Measurements from ENCODE around the gene ZNF594.

Gene ZNF594

GRCh38 chr17:5200360-5200759 lies 8.7 kb upstream of the ZNF594 start:
- Histone ChIP-seq H3K4me3 (ENCODE audit: low read length, poor library complexity, severe bottlenecking) (no peak overlapping the region), H3K36me3 (ENCODE audit: insufficient read depth, low read length) (no peaks in the 10 kb centered on the region), H2AFZ (ENCODE audit: low read length) (no peak overlapping the region), H3K27me3 (ENCODE audit: insufficient read depth, low read length, poor library complexity, severe bottlenecking) (no peaks in the 10 kb centered on the region), H3K4me1 (ENCODE audit: insufficient read depth, low read length, poor library complexity, severe bottlenecking) (no peaks in the 10 kb centered on the region), H3K4me2 (ENCODE audit: low read depth, low read length, poor library complexity, severe bottlenecking) (no peak overlapping the region), H3K9me3 (ENCODE audit: insufficient read depth, low read depth, low read length) (no peaks in the 10 kb centered on the region), H3K9me2 (replicated peaks; ENCODE audit: low read depth, low read length) (no peaks in the 10 kb centered on the region), H4K20me1 (ENCODE audit: insufficient read depth, low read length, poor library complexity, severe bottlenecking) (no peaks in the 10 kb centered on the region), H3F3A (ENCODE audit: low read depth) (no peaks in the 10 kb centered on the region), H3K79me2 (ENCODE audit: insufficient read depth, low read length) (no peaks in the 10 kb centered on the region), H3K9ac (ENCODE audit: low read depth, low read length, poor library complexity, severe bottlenecking) (no peak overlapping the region)
- TF ChIP-seq CTCF (conservative IDR thresholded peaks at IDR 0.05; ENCODE audit: low read length) (no peak), EZH2phosphoT487 (IDR thresholded peaks at IDR 0.05; ENCODE audit: borderline replicate concordance) (no peak)

- Histone ChIP-seq H3K9me2 (replicated peaks; ENCODE audit: low read depth, low read length) (no peaks in the 10 kb centered on the region), H3K9ac (ENCODE audit: low read depth, low read length, poor library complexity, severe bottlenecking) (no peak overlapping the region), H3K4me2 (ENCODE audit: low read depth, low read length, poor library complexity, severe bottlenecking) (no peak overlapping the region)
Measured at GRCh38 chr17:5198472-5198871, 6.8 kb upstream of the ZNF594 start.

GRCh38 chr17:5194346-5194745 lies 2.7 kb upstream of the ZNF594 start:
- Histone ChIP-seq H3K4me2 (ENCODE audit: low read depth, low read length, poor library complexity, severe bottlenecking) (no peak overlapping the region), H3K27me3 (ENCODE audit: insufficient read depth, low read length, poor library complexity, severe bottlenecking) (no peaks in the 10 kb centered on the region), H3K4me3 (ENCODE audit: low read length, poor library complexity, severe bottlenecking) (no peak overlapping the region), H3K9ac (ENCODE audit: low read depth, low read length, poor library complexity, severe bottlenecking) (no peak overlapping the region), H3F3A (ENCODE audit: low read depth) (no peaks in the 10 kb centered on the region), H3K36me3 (ENCODE audit: insufficient read depth, low read length) (no peaks in the 10 kb centered on the region), H3K9me2 (replicated peaks; ENCODE audit: low read depth, low read length) (no peaks in the 10 kb centered on the region), H2AFZ (ENCODE audit: low read length) (no peak overlapping the region), H3K79me2 (ENCODE audit: insufficient read depth, low read length) (peaks cover 23% of the 10 kb centered on the region), H3K9me3 (ENCODE audit: insufficient read depth, low read depth, low read length) (no peaks in the 10 kb centered on the region), H4K20me1 (ENCODE audit: insufficient read depth, low read length, poor library complexity, severe bottlenecking) (no peaks in the 10 kb centered on the region), H3K4me1 (ENCODE audit: insufficient read depth, low read length, poor library complexity, severe bottlenecking) (peaks cover 28% of the 10 kb centered on the region)
- TF ChIP-seq CTCF (conservative IDR thresholded peaks at IDR 0.05; ENCODE audit: low read length) (no peak), EZH2phosphoT487 (IDR thresholded peaks at IDR 0.05; ENCODE audit: borderline replicate concordance) (no peak)

More at GRCh38 chr17:5198472-5198871, 6.8 kb upstream of the ZNF594 start:
- TF ChIP-seq CTCF (conservative IDR thresholded peaks at IDR 0.05; ENCODE audit: low read length), result no peak
- no peak for TF ChIP-seq EZH2phosphoT487 (IDR thresholded peaks at IDR 0.05; ENCODE audit: borderline replicate concordance)
- Histone ChIP-seq H2AFZ (ENCODE audit: low read length) (peak overlapping the region; percentile 40), H4K20me1 (ENCODE audit: insufficient read depth, low read length, poor library complexity, severe bottlenecking) (no peaks in the 10 kb centered on the region), H3K36me3 (ENCODE audit: insufficient read depth, low read length) (no peaks in the 10 kb centered on the region), H3K4me1 (ENCODE audit: insufficient read depth, low read length, poor library complexity, severe bottlenecking) (no peaks in the 10 kb centered on the region), H3F3A (ENCODE audit: low read depth) (no peaks in the 10 kb centered on the region), H3K27me3 (ENCODE audit: insufficient read depth, low read length, poor library complexity, severe bottlenecking) (no peaks in the 10 kb centered on the region), H3K79me2 (ENCODE audit: insufficient read depth, low read length) (no peaks in the 10 kb centered on the region), H3K9me3 (ENCODE audit: insufficient read depth, low read depth, low read length) (no peaks in the 10 kb centered on the region), H3K4me3 (ENCODE audit: low read length, poor library complexity, severe bottlenecking) (no peak overlapping the region)

Measured in Loucy (cell line).